ENCODE measurements around the gene RELN. TPM values are rescaled to one million over a fixed set of nuclear protein-coding genes. Genes with fewer than 3 reads are reported as not detected.

RELN gene
- total and polyA plus RNA-seq, 9 of the 15 experiments (the other 6 are each of a cell fraction or from before 2014, with no cell fraction given), result 12.9 to 43.2 (median 18.1) TPM

GRCh38 chr7:103660455-103661371 is 328.7 kb downstream of the RELN start (continued):
- 0 out of 2 replicates have a peak, but pooled peaks have one; percentile 32 for TF ChIP-seq FOXM1 (IDR thresholded peaks at IDR 0.05; ENCODE audit: low read depth)
- no peak for TF ChIP-seq FOXM1 (CRISPR knock-in tag; IDR thresholded peaks at IDR 0.05; ENCODE audit: low read depth)
- TF ChIP-seq GATAD2B (IDR thresholded peaks at IDR 0.05; ENCODE audit: borderline replicate concordance), result no peak; the same call in 1 of the 2 replicates
- peak; percentile 6; the same call in 1 of the 2 replicates for TF ChIP-seq ZNF24 (IDR thresholded peaks at IDR 0.05)
- peak in 1 of 3 experiments; percentile 57; a peak in 1 of 6 replicates for TF ChIP-seq ZBTB11 (CRISPR knock-in tag; IDR thresholded peaks at IDR 0.05)
- TF ChIP-seq POLR2B (IDR thresholded peaks at IDR 0.05; ENCODE audit: low read depth, partially characterized antibody), result no peak
